Heart left ventricle (tissue), 16 donors: ENCODE results near the gene CCDC71L. TPM values are rescaled to one million over a fixed set of nuclear protein-coding genes. Genes with fewer than 3 reads are reported as not detected.

Experiments used
- ATAC-seq, 4 donors: fragments of 200-7000 bp; cut with Tn5 transposase; one replicate each; pipeline ENCODE4 v1.9.1; 2020 to 2022; ENCODE audit warnings: moderate library complexity in 4 of 4, mild to moderate bottlenecking in 3 of 4, moderate number of reproducible peaks in 1 of 4
- DNase-seq, 5 donors: peaks; one replicate each; pipeline ENCODE4 v3.0.0-alpha.2; 2020
- H3K27ac ChIP-seq, 12 donors: fragments of 200-600 bp; sonication (generic) in 4 of 12; one replicate each; pipeline versions ENCODE4 v1.5.0 to v1.8.0; 2016 to 2022; ENCODE audit warnings: mild to moderate bottlenecking in 2 of 12
- H3K27me3 ChIP-seq, 9 donors: fragments of 200-600 bp; sonication (generic) in 2 of 9; one replicate each; pipeline versions ENCODE4 v1.5.1 to v1.8.0; 2016 to 2022; ENCODE audit warnings: mild to moderate bottlenecking in 3 of 9
- H3K36me3 ChIP-seq, 9 donors: fragments of 200-600 bp; sonication (generic) in 2 of 9; one replicate each; pipeline versions ENCODE4 v1.5.0 to v1.8.0; 2018 to 2022; ENCODE audit warnings: mild to moderate bottlenecking in 2 of 9
- H3K4me1 ChIP-seq, 12 donors: fragments of 200-600 bp; sonication (generic) in 4 of 12; one replicate each; pipeline versions ENCODE4 v1.5.0 to v1.8.0; 2016 to 2022; ENCODE audit warnings: mild to moderate bottlenecking in 3 of 12
- H3K4me3 ChIP-seq, 12 donors: fragments of 200-600 bp; sonication (generic) in 4 of 12; one replicate each; pipeline versions ENCODE4 v1.5.0 to v1.8.0; 2017 to 2022; ENCODE audit warnings: mild to moderate bottlenecking in 9 of 12, moderate library complexity in 4 of 12
- H3K9me3 ChIP-seq, 12 donors: fragments of 200-600 bp; sonication (generic) in 4 of 12; one replicate each; pipeline versions ENCODE4 v1.5.0 to v1.8.0; 2016 to 2022; ENCODE audit warnings: mild to moderate bottlenecking in 1 of 12
- POLR2A ChIP-seq, 2 donors: fragments of 450-650 bp; IDR thresholded peaks; one replicate each; pipeline ENCODE4 v1.6.1; 2017; ENCODE audit warnings: antibody characterized with exemption in 2 of 2, mild to moderate bottlenecking in 2 of 2, moderate library complexity in 2 of 2
- WGBS, 4 donors: extraction: QIAGEN DNeasy Blood & Tissue Kit in 2 of 4; methylation state at CpG; one replicate each; pipeline versions ENCODE4 v1.1.5 to v1.1.7; 2013 to 2018; 5-methylcytosine and 5-hydroxymethylcytosine counted together
- intact Hi-C, 10 donors: fragments of 100-400 bp; cut with DNase I; formaldehyde crosslinking; loops; one replicate each; pipeline versions ENCODE4 v1.11.1 to v1.14.2; 2022
- polyA plus RNA-seq, 2 donors: library from polyadenylated mRNA; stranded (reverse); fragments of 200-250 nt; gene quantifications; one replicate each; pipeline ENCODE4 v1.2.3, GENCODE V29; 2013
- total RNA-seq, 9 donors: library from RNA; depleted of rRNA in 2 of 9; stranded (reverse); fragments of >200 nt in 2 of 9; fragmentation: NEBNext Ultra II Directional in 3 of 9; extraction: Animal tissue kit (Norgen Biotek cat#: 25700) in 3 of 9; gene quantifications; one replicate each; pipeline versions ENCODE4 v1.1.0 to v1.2.4, GENCODE V29; 2016 to 2023
- TF ChIP-seq, protein P1 (sequence below), 12 donors: fragments of 200-600 bp; sonication (generic) in 4 of 12; IDR thresholded peaks; one replicate each; pipeline versions ENCODE4 v1.5.0 to v1.8.0; 2018 to 2022; ENCODE audit warnings: antibody characterized with exemption in 12 of 12, mild to moderate bottlenecking in 5 of 12
- donor health status: ischemic (EF 13 %, LVEDD 7.1; RV severe dilation, severe dysfunction).
- donor health status: healthy with polysubstance abuse.
- donor health status: DM: no; HTN: yes; CAD: no.
- donor health status: DM: no; HTN: no; CAD: no.
- donor health status: ischemic (EF 25% LVEDD 6.9; RV normal size, moderate dysfunction).
- donor health status: ischemic (EF 25% LVEDD 5.7; RV mildly dilated, moderate dysfunction).
- donor health status: healthy.
- donor health status: DM: yes; HTN: yes; CAD: no.
- donor health status: ischemic (EF 35%, LVEDD 5.7; RV mildly dilated, moderate dysfunction).
- donor health status: nonischemic (EF 11% LVEDD 7.7; RV severe dilation, severe dysfunction).
- donor health status: DM: yes; HTN: yes; CAD: no.
- donor health status: PGD.
- donor health status: ischemic (EF 29% LVEDD 5.4; RV normal size, mild dysfunction).
- donor health status: nonischemic (EF 23%, LVEDD 6.1; RV moderate dilation, normal function).

The CCDC71L gene
- total and polyA plus RNA-seq, 11 donors: 3.5 to 16.7 (median 6.9) TPM

DNA sequence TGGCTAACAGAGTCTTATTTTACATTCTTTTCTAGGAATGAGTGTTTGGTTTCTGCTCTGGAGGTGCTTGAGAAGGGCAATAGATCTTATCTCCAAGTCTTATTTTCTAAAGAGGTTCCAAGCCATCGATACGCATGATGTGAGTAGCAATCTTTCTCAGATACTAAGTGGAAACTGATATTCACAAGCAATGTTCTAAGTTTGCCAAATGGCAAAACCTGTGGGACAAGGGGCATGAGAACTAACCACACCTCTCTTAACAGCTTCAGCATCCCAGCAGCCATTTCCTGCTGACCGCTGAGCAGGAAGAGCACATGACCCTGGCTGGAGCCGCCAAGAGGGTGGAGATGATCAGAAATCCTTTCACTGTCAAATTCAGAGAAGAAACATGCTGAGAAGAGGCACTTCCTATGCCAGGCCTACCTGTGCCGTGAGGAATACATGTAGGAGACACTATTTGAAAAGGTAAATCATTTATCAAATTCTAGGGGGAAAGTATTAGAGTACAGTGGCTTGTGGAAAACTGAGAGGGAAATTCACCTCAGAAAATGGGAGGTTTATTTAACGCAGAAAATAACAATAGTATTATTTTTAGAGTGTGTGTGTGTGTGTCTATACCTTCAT lies 35.2 kb downstream of the CCDC71L start:
- H3K36me3 ChIP-seq: no peaks in the 10 kb centered on the region
- H3K9me3 ChIP-seq: peaks cover 0 to 18% (median 7%) of the 10 kb centered on the region in 12 donors
- peak in 4 of 5 donors; percentile 26 to 45 (median 30) for DNase-seq
- 40 to 60% (median 58%) methylated on average over 6 of the region's 6 CpGs for WGBS, 4 donors
- ATAC-seq: peak in 3 of 4 donors; percentile 66 to 90 (median 79)
- H3K27ac ChIP-seq: peak overlapping the region in 7 of 12 donors; percentile 1 to 63 (median 42)
- intact Hi-C loops: no loop called here
- H3K4me1 ChIP-seq: peaks cover 0 to 12% (median 0%) of the 10 kb centered on the region in 12 donors
- no peaks in the 10 kb centered on the region for H3K27me3 ChIP-seq
- H3K4me3 ChIP-seq: no peak overlapping the region
- no peak for TF ChIP-seq POLR2A (IDR thresholded peaks at IDR 0.05)
- TF ChIP-seq, protein P1, sequence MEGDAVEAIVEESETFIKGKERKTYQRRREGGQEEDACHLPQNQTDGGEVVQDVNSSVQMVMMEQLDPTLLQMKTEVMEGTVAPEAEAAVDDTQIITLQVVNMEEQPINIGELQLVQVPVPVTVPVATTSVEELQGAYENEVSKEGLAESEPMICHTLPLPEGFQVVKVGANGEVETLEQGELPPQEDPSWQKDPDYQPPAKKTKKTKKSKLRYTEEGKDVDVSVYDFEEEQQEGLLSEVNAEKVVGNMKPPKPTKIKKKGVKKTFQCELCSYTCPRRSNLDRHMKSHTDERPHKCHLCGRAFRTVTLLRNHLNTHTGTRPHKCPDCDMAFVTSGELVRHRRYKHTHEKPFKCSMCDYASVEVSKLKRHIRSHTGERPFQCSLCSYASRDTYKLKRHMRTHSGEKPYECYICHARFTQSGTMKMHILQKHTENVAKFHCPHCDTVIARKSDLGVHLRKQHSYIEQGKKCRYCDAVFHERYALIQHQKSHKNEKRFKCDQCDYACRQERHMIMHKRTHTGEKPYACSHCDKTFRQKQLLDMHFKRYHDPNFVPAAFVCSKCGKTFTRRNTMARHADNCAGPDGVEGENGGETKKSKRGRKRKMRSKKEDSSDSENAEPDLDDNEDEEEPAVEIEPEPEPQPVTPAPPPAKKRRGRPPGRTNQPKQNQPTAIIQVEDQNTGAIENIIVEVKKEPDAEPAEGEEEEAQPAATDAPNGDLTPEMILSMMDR (IDR thresholded peaks at IDR 0.05): no peak

DNA sequence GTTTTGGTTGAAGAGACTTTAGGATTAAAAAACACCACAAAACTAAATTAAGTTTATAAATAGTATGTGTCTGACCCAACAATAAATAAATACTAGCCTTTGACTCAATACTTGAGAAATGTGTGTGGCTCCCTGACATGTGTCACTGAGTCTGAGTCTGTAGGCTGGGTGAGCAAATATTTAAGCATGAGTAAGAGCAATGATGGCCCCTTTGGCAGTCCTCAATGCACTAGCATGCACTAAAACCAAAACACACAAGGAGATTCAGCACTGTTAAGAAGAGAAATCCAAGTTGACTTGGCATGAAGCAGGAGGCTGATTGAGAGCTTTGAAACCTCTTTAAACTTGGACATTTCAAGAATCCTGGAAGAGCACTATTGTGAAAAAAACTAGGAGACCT lies 37.1 kb downstream of the CCDC71L start:
- peaks cover 0 to 12% (median 0%) of the 10 kb centered on the region in 12 donors for H3K4me1 ChIP-seq
- no peak overlapping the region for H3K4me3 ChIP-seq
- no peak overlapping the region for H3K27ac ChIP-seq
- no peak for TF ChIP-seq POLR2A (IDR thresholded peaks at IDR 0.05)
- TF ChIP-seq, protein P1 (IDR thresholded peaks at IDR 0.05): no peak
- intact Hi-C loops: no loop called here
- H3K36me3 ChIP-seq: no peaks in the 10 kb centered on the region
- DNase-seq (no peak), ATAC-seq (no peak)
- no peaks in the 10 kb centered on the region for H3K27me3 ChIP-seq
- H3K9me3 ChIP-seq: peaks cover 0 to 18% (median 7%) of the 10 kb centered on the region in 12 donors

DNA sequence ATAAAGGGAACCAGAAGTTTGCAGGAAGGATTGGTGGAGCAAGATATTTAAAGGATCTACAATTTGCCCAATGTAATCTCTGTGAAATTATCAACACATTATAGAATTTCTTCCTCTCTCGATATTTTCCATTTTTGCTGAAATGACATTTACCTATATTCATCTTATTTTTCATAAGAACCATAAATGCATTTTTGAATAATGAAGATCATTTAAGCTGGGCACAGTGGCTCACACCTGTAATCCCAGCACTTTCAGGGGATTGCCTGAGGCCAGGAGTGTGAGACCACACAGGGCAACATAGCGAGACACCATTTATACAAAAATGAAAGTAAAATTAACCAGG lies 37.7 kb downstream of the CCDC71L start:
- ATAC-seq (no peak), DNase-seq (no peak)
- Histone ChIP-seq H3K9me3 (peaks cover 0 to 18% (median 7%) of the 10 kb centered on the region in 12 donors), H3K27me3 (no peaks in the 10 kb centered on the region), H3K4me3 (no peak overlapping the region), H3K36me3 (no peaks in the 10 kb centered on the region), H3K4me1 (peaks cover 0 to 16% (median 2%) of the 10 kb centered on the region in 12 donors), H3K27ac (no peak overlapping the region)
- 44 to 99% (median 59%) methylated on average over 2 of the region's 2 CpGs for WGBS, 4 donors
- intact Hi-C loops: no loop called here
- TF ChIP-seq, protein P1 (IDR thresholded peaks at IDR 0.05): no peak
- TF ChIP-seq POLR2A (IDR thresholded peaks at IDR 0.05): no peak

DNA sequence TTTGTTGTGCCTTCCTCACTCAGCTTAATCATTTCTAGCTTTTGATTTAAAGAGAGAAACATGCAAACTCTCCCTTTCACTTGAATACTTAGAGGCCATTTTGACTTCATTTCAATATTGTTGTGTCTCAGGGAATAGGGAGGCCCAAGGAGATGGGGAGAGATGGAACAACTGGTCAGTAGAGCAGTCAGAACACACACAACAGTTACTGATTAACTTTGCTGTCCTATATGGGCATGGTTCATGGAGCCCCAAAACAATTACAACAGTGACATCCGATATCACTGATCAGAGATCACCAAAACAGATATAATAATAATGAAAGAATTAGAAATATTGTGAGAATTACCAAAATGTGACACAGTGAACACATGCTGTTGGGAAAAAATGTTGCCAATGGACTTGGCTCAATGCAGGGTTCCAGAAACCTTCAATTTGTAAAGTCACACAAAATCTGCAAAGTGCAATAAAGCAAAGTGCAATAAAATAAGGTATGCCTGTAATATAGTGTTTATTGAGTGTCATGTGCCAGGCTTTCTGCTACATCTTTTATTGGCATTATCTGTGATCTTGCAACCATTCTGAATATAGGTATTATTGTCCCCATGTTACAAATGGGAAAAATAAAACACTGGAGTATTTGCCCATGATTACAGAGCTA lies 38.2 kb downstream of the CCDC71L start:
- 85 to 97% (median 91%) methylated on average over 1 of the region's 1 CpG for WGBS, 4 donors
- intact Hi-C loops: no loop called here
- Histone ChIP-seq H3K4me3 (no peak overlapping the region), H3K9me3 (peaks cover 0 to 18% (median 7%) of the 10 kb centered on the region in 12 donors), H3K27ac (no peak overlapping the region), H3K27me3 (no peaks in the 10 kb centered on the region), H3K4me1 (peaks cover 0 to 18% (median 4%) of the 10 kb centered on the region in 12 donors), H3K36me3 (no peaks in the 10 kb centered on the region)
- ATAC-seq (no peak), DNase-seq (no peak)
- TF ChIP-seq, protein P1 (IDR thresholded peaks at IDR 0.05): no peak
- TF ChIP-seq POLR2A (IDR thresholded peaks at IDR 0.05): no peak
